ENCODE measurements around the gene CHRM2. TPM values are rescaled to one million over a fixed set of nuclear protein-coding genes. Genes with fewer than 3 reads are reported as not detected.

The CHRM2 gene
- total RNA-seq, 5 donors from 2014 or later (not counting 1 experiment from before 2014, with no cell fraction given) = 0.09 to 0.10 TPM; not detected in 3

- no peaks in the 10 kb centered on the region for H3K36me3 Mint-ChIP-seq
- POLR2A ChIA-PET = no interaction called here
- DNase-seq (no peak), ATAC-seq (replicated peaks in 1 of 4) (no peak)
- H3K4me1 Mint-ChIP-seq = no peaks in the 10 kb centered on the region
- H3K4me3 ChIP-seq (ENCODE audit: control insufficient read depth in 1 of 2, extremely low read depth in 1 of 2, low read length in 1 of 2) = no peak overlapping the region
- H3K27ac Mint-ChIP-seq = no peak overlapping the region
- H3K4me3 Mint-ChIP-seq = no peak overlapping the region
- H3K27me3 Mint-ChIP-seq = no peaks in the 10 kb centered on the region
- no CpG with 5 or more reads among the region's 1 CpG for WGBS (ENCODE audit: insufficient coverage)
- H3K4me1 ChIP-seq (ENCODE audit: control insufficient read depth in 1 of 2, extremely low read depth in 1 of 2, insufficient read depth in 2 of 2, low read length in 2 of 2) = no peaks in the 10 kb centered on the region
- CTCF ChIA-PET = no interaction called here
- H3K27ac ChIP-seq (ENCODE audit: low read length) = no peak overlapping the region
- H3K9me3 ChIP-seq = no peaks in the 10 kb centered on the region
- H3K27me3 ChIP-seq (replicated peaks in 1 of 2; ENCODE audit: control insufficient read depth in 2 of 2, extremely low read depth in 1 of 2, insufficient read depth in 2 of 2, low read length in 1 of 2) = no peaks in the 10 kb centered on the region
- peaks cover 2 to 8% (median 7%) of the 10 kb centered on the region in 3 donors for H3K9me3 Mint-ChIP-seq
- no peaks in the 10 kb centered on the region for H3K36me3 ChIP-seq (ENCODE audit: control insufficient read depth in 2 of 2, extremely low read depth in 1 of 2, insufficient read depth in 1 of 2, low read length in 1 of 2)
Observed at GRCh38 chr7:137020351-137020750, 151.9 kb downstream of the CHRM2 start.

DNA sequence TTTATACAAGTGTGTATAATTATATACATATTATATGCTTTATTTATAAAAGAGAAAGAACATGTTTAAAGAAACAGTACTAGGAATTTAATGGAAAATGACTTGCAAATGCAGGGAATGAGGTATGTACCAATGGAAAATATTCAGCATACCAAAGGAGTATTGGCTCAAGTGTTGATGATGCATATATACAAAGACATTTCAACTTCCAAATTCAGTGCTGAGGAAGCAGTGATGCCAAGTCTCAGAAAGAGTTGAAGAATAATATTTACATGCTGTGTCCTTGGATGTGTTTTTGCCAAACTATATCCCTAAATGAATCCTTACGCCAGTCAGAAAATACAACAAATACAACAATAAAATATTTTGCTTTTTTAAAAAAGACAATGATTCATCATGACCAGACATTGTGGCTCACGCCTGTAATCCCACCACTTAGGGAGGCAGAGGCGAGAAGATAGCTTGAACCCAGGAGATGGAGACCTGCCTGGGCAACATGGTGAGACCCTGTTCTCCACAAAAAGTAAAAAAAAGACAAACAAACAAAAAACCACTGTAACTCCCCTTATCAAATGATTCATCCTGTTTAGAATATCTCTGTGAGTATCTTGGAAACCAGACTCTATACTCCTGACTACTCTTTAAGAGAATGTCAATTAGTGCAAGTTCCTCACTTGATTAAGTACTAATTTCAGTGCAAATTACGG lies 157.2 kb downstream of the CHRM2 start:
- Mint-ChIP-seq H3K27ac (no peak overlapping the region), H3K36me3 (no peaks in the 10 kb centered on the region), H3K9me3 (peaks cover 0 to 17% (median 13%) of the 10 kb centered on the region in 3 donors), H3K4me3 (no peak overlapping the region), H3K27me3 (no peaks in the 10 kb centered on the region), H3K4me1 (no peaks in the 10 kb centered on the region)
- no peaks in the 10 kb centered on the region for H3K4me1 ChIP-seq (ENCODE audit: control insufficient read depth in 1 of 2, extremely low read depth in 1 of 2, insufficient read depth in 2 of 2, low read length in 2 of 2)
- 72% methylated on average over 4 of the region's 4 CpGs for WGBS (ENCODE audit: insufficient coverage)
- ATAC-seq (replicated peaks in 1 of 4) = no peak
- no peak overlapping the region for H3K27ac ChIP-seq (ENCODE audit: low read length)
- H3K27me3 ChIP-seq (replicated peaks in 1 of 2; ENCODE audit: control insufficient read depth in 2 of 2, extremely low read depth in 1 of 2, insufficient read depth in 2 of 2, low read length in 1 of 2) = no peaks in the 10 kb centered on the region
- H3K4me3 ChIP-seq (ENCODE audit: control insufficient read depth in 1 of 2, extremely low read depth in 1 of 2, low read length in 1 of 2) = no peak overlapping the region
- CTCF ChIA-PET = no interaction called here
- POLR2A ChIA-PET = no interaction called here
- H3K9me3 ChIP-seq = no peaks in the 10 kb centered on the region
- no peak for DNase-seq
- H3K36me3 ChIP-seq (ENCODE audit: control insufficient read depth in 2 of 2, extremely low read depth in 1 of 2, insufficient read depth in 1 of 2, low read length in 1 of 2) = no peaks in the 10 kb centered on the region

DNA sequence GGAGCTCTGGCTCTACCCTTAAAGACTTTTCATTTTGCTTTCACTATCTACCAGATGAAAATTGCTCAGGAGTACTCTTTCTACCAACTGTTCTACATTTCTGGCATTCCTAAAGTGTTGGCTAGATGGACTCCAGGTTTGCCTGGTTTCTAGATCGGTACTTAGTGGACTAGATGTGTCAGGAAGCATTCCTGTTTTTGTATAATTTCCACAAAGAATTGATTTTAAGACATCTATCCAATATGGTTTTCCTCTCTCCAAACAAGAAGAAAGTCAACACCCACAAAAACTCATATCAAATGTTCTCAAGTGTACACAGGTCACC lies 157.7 kb downstream of the CHRM2 start:
- H3K4me1 ChIP-seq (ENCODE audit: control insufficient read depth in 1 of 2, extremely low read depth in 1 of 2, insufficient read depth in 2 of 2, low read length in 2 of 2) = no peaks in the 10 kb centered on the region
- H3K27ac ChIP-seq (ENCODE audit: low read length) = no peak overlapping the region
- H3K9me3 ChIP-seq = no peaks in the 10 kb centered on the region
- no peaks in the 10 kb centered on the region for H3K27me3 Mint-ChIP-seq
- peaks cover 4 to 17% (median 13%) of the 10 kb centered on the region in 3 donors for H3K9me3 Mint-ChIP-seq
- WGBS (ENCODE audit: insufficient coverage) = no CpG with 5 or more reads among the region's 1 CpG
- H3K4me3 ChIP-seq (ENCODE audit: control insufficient read depth in 1 of 2, extremely low read depth in 1 of 2, low read length in 1 of 2) = no peak overlapping the region
- H3K27ac Mint-ChIP-seq = no peak overlapping the region
- ATAC-seq (replicated peaks in 1 of 4) (no peak), DNase-seq (no peak)
- no peaks in the 10 kb centered on the region for H3K27me3 ChIP-seq (replicated peaks in 1 of 2; ENCODE audit: control insufficient read depth in 2 of 2, extremely low read depth in 1 of 2, insufficient read depth in 2 of 2, low read length in 1 of 2)
- no peak overlapping the region for H3K4me3 Mint-ChIP-seq
- H3K36me3 Mint-ChIP-seq = no peaks in the 10 kb centered on the region
- no peaks in the 10 kb centered on the region for H3K36me3 ChIP-seq (ENCODE audit: control insufficient read depth in 2 of 2, extremely low read depth in 1 of 2, insufficient read depth in 1 of 2, low read length in 1 of 2)
- ChIA-PET CTCF (no interaction called here), POLR2A (no interaction called here)
- H3K4me1 Mint-ChIP-seq = no peaks in the 10 kb centered on the region

- Histone ChIP-seq H3K36me3 (ENCODE audit: control insufficient read depth in 2 of 2, extremely low read depth in 1 of 2, insufficient read depth in 1 of 2, low read length in 1 of 2) (no peaks in the 10 kb centered on the region), H3K27me3 (replicated peaks in 1 of 2; ENCODE audit: control insufficient read depth in 2 of 2, extremely low read depth in 1 of 2, insufficient read depth in 2 of 2, low read length in 1 of 2) (no peaks in the 10 kb centered on the region), H3K27ac (ENCODE audit: low read length) (no peak overlapping the region), H3K4me1 (ENCODE audit: control insufficient read depth in 1 of 2, extremely low read depth in 1 of 2, insufficient read depth in 2 of 2, low read length in 2 of 2) (no peaks in the 10 kb centered on the region), H3K4me3 (ENCODE audit: control insufficient read depth in 1 of 2, extremely low read depth in 1 of 2, low read length in 1 of 2) (no peak overlapping the region), H3K9me3 (no peaks in the 10 kb centered on the region)
- Mint-ChIP-seq H3K4me1 (no peaks in the 10 kb centered on the region), H3K4me3 (no peak overlapping the region), H3K36me3 (no peaks in the 10 kb centered on the region), H3K27me3 (no peaks in the 10 kb centered on the region), H3K9me3 (peaks cover 1 to 8% (median 5%) of the 10 kb centered on the region in 3 donors), H3K27ac (no peak overlapping the region)
- POLR2A ChIA-PET = no interaction called here
- WGBS (ENCODE audit: insufficient coverage) = 70% methylated on average over 2 of the region's 4 CpGs
- DNase-seq = no peak
- ATAC-seq (replicated peaks in 1 of 4) = no peak
- CTCF ChIA-PET = no interaction called here
Observed at GRCh38 chr7:137032436-137032835, 164.0 kb downstream of the CHRM2 start.

DNA sequence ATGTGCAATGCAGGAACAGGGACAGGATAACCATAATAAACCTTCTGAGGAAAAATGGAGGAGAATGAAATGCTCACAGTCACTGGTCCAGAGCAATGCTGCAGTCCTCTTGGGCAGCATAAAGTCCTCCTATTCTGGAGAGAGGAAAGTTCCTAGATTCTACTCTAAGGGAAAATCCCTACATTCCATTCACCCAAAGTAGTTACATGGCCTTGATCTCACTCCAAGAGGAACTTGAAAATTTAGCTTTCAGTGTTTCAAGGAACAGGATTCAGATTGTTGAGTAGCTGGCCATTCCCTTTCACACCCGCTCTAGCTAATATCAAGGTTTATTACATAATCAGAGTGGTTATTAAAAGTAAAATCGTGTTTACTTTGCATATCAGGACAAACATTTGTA lies 168.3 kb downstream of the CHRM2 start:
- H3K27me3 ChIP-seq (replicated peaks in 1 of 2; ENCODE audit: control insufficient read depth in 2 of 2, extremely low read depth in 1 of 2, insufficient read depth in 2 of 2, low read length in 1 of 2) = no peaks in the 10 kb centered on the region
- H3K36me3 Mint-ChIP-seq = no peaks in the 10 kb centered on the region
- no peaks in the 10 kb centered on the region for H3K27me3 Mint-ChIP-seq
- H3K9me3 Mint-ChIP-seq = peaks cover 4 to 13% (median 8%) of the 10 kb centered on the region in 3 donors
- no peaks in the 10 kb centered on the region for H3K36me3 ChIP-seq (ENCODE audit: control insufficient read depth in 2 of 2, extremely low read depth in 1 of 2, insufficient read depth in 1 of 2, low read length in 1 of 2)
- H3K4me1 Mint-ChIP-seq = no peaks in the 10 kb centered on the region
- ChIA-PET CTCF (no interaction called here), POLR2A (no interaction called here)
- H3K9me3 ChIP-seq = no peaks in the 10 kb centered on the region
- WGBS (ENCODE audit: insufficient coverage) = no CpG with 5 or more reads among the region's 2 CpGs
- ATAC-seq (replicated peaks in 1 of 4) (no peak), DNase-seq (no peak)
- H3K4me1 ChIP-seq (ENCODE audit: control insufficient read depth in 1 of 2, extremely low read depth in 1 of 2, insufficient read depth in 2 of 2, low read length in 2 of 2) = no peaks in the 10 kb centered on the region
- H3K4me3 ChIP-seq (ENCODE audit: control insufficient read depth in 1 of 2, extremely low read depth in 1 of 2, low read length in 1 of 2) = no peak overlapping the region
- H3K4me3 Mint-ChIP-seq = no peak overlapping the region
- H3K27ac ChIP-seq (ENCODE audit: low read length) = no peak overlapping the region
- no peak overlapping the region for H3K27ac Mint-ChIP-seq

DNA sequence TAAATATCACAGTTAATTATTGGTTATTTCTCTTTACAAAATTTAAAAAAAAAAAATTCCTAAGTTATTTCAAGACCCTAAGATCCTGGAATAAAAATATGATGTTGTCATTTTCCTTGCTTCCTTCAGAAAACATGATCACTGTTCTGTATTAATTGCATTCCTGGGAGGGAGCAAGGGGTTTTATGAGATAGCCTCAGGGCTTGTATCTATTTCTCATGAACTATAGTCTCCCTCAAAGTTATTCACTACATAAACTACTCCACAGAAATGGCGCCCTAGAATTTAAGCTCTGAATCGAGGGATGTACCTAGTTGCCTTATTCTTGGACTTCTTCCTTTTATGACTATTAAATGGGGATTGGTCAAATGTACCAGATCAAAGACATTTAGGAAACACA lies 170.3 kb downstream of the CHRM2 start:
- no CpG with 5 or more reads among the region's 2 CpGs for WGBS (ENCODE audit: insufficient coverage)
- no peaks in the 10 kb centered on the region for H3K4me1 Mint-ChIP-seq
- ATAC-seq (replicated peaks in 1 of 4) = no peak
- H3K36me3 Mint-ChIP-seq = no peaks in the 10 kb centered on the region
- H3K27me3 Mint-ChIP-seq = no peaks in the 10 kb centered on the region
- no peaks in the 10 kb centered on the region for H3K36me3 ChIP-seq (ENCODE audit: control insufficient read depth in 2 of 2, extremely low read depth in 1 of 2, insufficient read depth in 1 of 2, low read length in 1 of 2)
- no peak overlapping the region for H3K27ac Mint-ChIP-seq
- H3K4me1 ChIP-seq (ENCODE audit: control insufficient read depth in 1 of 2, extremely low read depth in 1 of 2, insufficient read depth in 2 of 2, low read length in 2 of 2) = no peaks in the 10 kb centered on the region
- DNase-seq = no peak
- H3K9me3 ChIP-seq = no peaks in the 10 kb centered on the region
- ChIA-PET POLR2A (no interaction called here), CTCF (no interaction called here)
- H3K27me3 ChIP-seq (replicated peaks in 1 of 2; ENCODE audit: control insufficient read depth in 2 of 2, extremely low read depth in 1 of 2, insufficient read depth in 2 of 2, low read length in 1 of 2) = no peaks in the 10 kb centered on the region
- no peak overlapping the region for H3K4me3 ChIP-seq (ENCODE audit: control insufficient read depth in 1 of 2, extremely low read depth in 1 of 2, low read length in 1 of 2)
- peaks cover 9 to 23% (median 14%) of the 10 kb centered on the region in 3 donors for H3K9me3 Mint-ChIP-seq
- no peak overlapping the region for H3K27ac ChIP-seq (ENCODE audit: low read length)
- H3K4me3 Mint-ChIP-seq = no peak overlapping the region

DNA sequence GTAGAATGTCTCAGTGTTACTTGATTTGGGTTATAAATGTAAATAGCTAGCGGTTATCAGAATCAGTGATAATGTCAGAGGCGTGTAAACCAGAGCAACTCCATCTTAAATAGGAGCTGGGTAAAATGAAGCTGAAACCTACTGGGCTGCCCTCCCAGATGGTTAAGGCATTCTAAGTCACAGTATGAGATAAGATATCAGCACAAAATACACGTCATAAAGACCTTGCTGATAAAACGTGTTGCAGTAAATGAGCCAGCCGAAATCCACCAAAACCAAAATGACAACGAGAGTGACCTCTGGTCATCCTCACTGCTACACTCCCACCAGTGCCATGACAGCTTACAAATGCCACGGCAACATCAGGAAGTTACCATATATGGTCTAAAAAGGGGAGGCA lies 172.3 kb downstream of the CHRM2 start:
- ATAC-seq (replicated peaks in 1 of 4) = no peak

More for the DNA sequence above, 172.3 kb downstream of the CHRM2 start:
- Mint-ChIP-seq H3K9me3 (peaks cover 15 to 22% (median 15%) of the 10 kb centered on the region in 3 donors), H3K4me1 (no peaks in the 10 kb centered on the region), H3K36me3 (no peaks in the 10 kb centered on the region), H3K4me3 (no peak overlapping the region), H3K27ac (no peak overlapping the region), H3K27me3 (no peaks in the 10 kb centered on the region)
- no peak for DNase-seq
- 83% methylated on average over 4 of the region's 7 CpGs for whole genome bisulfite sequencing (ENCODE audit: insufficient coverage)
- Histone ChIP-seq H3K9me3 (no peaks in the 10 kb centered on the region), H3K27me3 (replicated peaks in 1 of 2; ENCODE audit: control insufficient read depth in 2 of 2, extremely low read depth in 1 of 2, insufficient read depth in 2 of 2, low read length in 1 of 2) (no peaks in the 10 kb centered on the region), H3K36me3 (ENCODE audit: control insufficient read depth in 2 of 2, extremely low read depth in 1 of 2, insufficient read depth in 1 of 2, low read length in 1 of 2) (no peaks in the 10 kb centered on the region), H3K27ac (ENCODE audit: low read length) (no peak overlapping the region), H3K4me3 (ENCODE audit: control insufficient read depth in 1 of 2, extremely low read depth in 1 of 2, low read length in 1 of 2) (no peak overlapping the region), H3K4me1 (ENCODE audit: control insufficient read depth in 1 of 2, extremely low read depth in 1 of 2, insufficient read depth in 2 of 2, low read length in 2 of 2) (no peaks in the 10 kb centered on the region)
- ChIA-PET POLR2A (no interaction called here), CTCF (no interaction called here)

Measured in T-cell (primary cell).